GM18498 (cell line): Measurements from ENCODE around the gene NPY1R.

ENCODE experiments used
- ATAC-seq: cut with Tn5 transposase; IDR thresholded peaks from one replicate; pipeline ENCODE4 v1.9.1; 2021; ENCODE audit warnings: mild to moderate bottlenecking, moderate library complexity; ENCODE audit not compliant: unreplicated experiment

Gene NPY1R

DNA sequence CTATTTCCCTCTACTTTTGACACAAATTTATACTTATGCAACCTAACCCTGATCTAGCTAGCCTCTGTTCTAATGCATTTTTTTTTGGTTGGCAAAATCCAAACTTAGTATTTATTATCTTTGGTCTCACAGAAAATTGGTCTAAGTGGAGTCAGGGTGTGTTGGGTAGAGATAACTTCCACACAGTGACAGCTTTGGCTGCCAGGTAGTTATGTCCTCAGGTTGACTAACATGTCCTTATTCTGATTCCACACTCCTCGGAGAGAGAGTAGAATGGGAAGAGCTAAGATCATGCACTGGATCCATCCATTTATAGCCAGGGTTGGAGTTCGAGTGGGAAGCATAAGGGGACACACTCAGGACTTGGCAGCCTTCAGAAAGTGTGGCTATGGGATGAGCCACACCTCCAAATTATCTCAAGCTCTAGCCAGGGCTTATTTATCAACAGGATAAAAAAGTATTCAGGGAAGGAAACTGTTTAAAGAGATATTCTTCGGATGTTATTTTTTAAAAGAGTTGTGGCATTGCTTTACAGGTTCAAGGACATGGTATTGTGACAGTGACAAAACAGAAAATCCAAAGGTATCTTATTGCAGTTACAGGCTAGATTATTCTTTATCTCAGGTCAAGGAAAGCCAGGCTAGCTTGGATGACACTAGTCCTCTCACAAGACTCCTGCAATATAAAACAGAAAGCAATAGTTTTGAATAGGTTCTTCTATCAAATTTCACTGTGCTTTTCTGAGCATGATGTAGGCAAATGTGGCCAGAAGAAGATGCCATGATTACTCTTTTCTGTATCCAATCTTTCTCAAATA, 51.5 kb downstream of the NPY1R start:
- ATAC-seq: no peak

DNA sequence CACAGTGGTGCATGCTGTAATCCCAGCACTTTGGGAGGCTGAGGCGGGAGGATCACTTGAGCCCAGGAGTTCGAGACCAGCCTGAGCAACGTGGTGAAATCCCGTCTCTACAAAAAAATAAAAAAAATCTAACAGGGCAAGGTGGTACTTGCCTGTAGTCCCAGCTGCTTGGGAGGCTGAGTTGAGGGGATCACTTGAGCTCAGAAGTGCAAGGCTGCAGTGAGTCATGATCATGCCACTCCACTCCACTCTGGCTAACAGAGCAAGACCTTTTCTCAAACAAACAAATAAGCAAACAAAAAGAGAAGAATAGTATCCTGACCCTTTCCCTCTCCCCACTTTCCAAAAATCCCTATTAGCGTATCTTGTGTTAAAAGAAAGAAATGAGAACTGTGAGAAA, 52.7 kb downstream of the NPY1R start:
- no peak for ATAC-seq

DNA sequence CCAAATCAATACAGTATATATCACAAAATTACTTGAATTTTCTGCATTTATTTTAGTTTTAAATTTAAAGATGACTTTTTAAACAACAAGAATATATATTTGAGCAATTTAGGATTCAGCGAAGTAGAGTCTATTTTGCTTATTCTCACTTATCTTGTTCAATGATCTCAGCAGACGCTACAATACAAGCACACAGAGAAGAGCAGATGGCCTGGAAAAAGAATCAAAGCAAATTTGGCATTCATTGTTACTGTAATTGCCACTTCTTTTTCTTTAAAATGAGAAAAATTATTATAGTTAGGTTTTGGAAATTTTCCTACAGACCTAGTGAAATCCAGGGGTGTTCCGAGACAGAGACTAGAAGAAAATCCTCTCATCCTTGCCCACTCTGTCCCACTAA, 57.5 kb downstream of the NPY1R start:
- no peak for ATAC-seq
